Eye (tissue), 1 donor: Measurements from ENCODE around the gene TRAK2.

Experiments
- DNase-seq: peaks from one replicate; pipeline ENCODE4 v3.0.0-alpha.2; 2015

Gene TRAK2

DNA sequence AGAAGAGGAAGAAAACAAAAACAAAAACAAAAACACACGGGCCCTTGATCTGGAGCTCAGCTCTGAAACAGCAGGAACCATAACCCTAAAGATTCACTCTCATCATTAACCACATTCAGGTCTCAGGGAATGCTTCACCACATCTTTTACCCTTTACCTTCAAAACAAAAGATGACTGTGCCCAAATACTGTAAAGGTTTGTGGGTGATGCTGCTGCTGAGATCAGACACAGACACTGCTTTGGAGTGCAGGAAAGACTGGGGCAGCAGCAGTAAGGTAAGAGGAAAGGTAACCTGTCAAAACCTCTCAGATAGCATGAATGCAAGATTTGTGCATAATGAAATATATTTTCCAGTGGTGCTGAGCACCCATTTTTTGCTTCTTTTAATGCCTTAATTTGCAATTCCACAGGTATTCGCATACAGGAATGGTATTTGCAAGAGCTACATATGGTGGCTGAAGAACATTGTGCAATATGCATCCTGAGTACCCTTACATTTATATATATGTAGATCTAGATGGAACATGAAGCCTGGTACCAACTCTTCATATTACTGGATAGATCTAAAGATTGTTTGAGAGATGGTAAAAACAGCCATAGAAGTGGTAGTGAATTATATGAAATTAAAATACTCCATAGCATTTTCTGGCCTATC is 90.1 kb downstream of the TRAK2 start:
- DNase-seq, result no peak

DNA sequence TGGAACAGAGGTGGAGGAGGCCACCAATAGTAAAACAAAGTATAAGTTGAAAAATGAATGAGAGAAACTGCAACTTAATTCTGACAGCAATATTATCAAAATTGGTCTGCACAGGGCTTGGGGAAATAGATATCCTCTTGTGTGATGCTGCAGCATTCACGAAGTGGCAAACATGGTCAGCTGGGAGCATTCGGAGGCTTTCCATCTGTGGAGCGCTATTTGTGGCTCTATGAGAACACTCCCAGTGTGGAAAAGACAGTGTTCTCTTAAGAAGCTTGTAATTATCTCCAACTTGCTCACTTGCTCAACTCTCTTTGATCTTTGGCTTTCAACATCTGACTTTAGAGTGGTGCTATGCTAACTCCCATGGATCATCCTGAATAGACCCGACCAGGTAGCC is 91.0 kb downstream of the TRAK2 start:
- no peak for DNase-seq

DNA sequence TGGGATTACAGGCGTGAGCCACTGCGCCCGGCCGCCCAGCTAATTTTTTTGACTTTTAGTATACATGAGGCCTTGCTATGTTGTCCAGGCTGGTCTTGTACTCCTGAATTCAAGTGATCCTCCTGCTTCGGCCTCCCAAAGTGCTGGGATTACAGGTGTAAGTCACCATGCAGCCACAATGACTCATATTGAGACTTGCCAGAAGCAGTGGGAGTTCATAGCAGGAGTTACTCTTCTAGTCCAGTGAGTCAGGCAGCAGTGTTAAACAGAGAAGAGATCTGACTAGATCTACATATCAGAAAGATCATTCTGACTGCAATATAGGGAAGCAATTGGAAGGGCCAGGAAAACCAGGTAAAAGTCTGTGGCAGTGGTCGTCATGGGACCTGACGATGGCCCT is 92.6 kb downstream of the TRAK2 start:
- DNase-seq, result no peak

DNA sequence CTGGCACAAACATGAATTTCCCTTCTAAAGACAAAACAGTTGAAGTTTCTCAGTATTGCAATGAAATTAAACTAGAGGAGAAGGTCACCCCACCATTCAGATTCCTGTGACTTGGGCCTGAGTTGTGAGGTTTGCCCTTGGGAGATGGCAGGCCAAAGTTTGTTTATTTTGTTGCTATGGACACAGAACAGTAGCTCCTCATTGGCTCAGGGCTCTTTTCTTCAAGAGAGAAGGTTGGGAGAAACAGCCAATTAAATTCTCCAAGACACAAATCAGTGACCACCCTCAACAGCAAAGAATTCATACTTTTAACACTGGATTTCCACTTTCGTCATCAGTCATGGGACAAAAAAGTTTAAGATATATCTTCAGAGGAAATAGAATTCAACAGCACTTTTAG is 94.0 kb downstream of the TRAK2 start, which contains the start of gene FLACC1:
Gene FLACC1 (minus strand): TSS at position 125 of the 400 bp plus-strand sequence. CDS start 5,941 bp downstream, outside the sequence.
- DNase-seq, result peak; percentile 76

DNA sequence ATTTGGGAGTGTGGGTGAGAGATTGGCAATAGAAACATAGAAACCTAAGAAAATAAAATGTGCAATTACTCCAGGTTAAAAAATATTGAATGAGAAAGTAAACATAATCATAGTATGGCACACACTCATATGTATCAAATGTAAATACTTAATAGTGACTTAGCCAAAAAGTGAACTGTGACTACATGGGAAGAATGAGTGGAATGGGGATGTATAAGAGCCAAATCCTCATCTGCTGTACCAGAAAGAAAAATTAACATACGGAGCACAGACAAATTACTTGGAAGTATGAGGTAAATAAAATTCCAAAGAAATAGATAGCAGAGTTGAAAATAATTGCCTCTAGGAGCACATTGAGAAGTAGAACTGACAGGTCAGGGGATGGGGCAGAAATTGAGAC is 98.1 kb downstream of the TRAK2 start:
- no peak for DNase-seq

DNA sequence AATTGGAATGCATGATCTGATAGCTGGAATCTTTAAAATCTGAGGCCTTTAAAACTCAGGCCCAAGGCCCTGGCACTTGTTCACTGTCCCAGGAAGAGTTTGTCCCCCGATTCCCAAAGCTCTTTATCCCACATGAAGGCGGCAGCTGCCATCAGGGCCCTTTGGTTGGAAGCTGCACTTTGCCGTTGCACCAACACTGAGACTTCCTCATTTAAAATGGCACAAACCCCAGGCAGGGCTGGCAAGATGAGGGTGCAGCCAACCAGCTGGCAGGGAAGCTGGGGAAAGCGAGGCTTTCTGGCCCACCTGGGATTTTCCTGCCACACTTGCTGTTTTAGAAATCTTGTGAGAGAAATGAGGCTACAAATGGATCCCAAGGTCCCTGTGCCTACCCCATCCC is 100.4 kb downstream of the TRAK2 start:
- DNase-seq, result no peak

DNA sequence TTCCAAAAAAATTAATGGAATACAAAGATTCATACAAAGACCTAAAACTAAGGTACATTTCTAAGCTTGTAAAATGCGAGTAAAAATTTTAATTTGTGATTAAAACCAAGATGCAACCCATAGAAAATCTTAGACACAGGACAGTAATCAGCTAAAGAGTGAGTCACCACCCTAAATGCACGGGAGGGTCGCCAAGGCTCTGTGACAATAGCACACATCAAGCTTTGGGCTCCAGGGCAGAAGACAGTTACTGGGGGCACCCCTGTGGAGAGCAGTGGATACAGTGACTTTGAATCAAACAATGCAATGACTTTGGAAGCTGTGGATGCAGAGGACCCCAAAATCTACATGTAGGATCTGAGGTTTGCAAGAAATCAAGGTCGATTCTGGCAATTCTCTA is 101.7 kb downstream of the TRAK2 start:
- DNase-seq, result no peak

DNA sequence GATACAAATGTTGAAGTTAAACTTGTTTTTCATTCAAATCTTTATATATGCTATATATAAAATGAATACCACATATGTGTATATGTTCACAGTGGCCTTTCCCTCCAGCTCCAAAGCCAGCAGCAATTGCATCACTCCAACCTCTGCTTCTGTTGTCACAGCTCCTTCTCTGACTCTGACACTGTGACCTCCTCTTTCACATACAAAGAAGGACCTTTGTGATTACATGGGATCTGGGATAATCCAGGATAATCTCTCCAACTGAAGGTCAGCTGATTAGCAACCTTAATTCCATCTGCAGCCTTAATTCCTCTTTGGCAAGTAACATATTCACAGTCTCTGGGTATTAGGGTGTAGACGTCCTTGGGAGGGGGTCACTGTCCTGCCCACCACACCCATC is 102.5 kb downstream of the TRAK2 start:
- no peak for DNase-seq

DNA sequence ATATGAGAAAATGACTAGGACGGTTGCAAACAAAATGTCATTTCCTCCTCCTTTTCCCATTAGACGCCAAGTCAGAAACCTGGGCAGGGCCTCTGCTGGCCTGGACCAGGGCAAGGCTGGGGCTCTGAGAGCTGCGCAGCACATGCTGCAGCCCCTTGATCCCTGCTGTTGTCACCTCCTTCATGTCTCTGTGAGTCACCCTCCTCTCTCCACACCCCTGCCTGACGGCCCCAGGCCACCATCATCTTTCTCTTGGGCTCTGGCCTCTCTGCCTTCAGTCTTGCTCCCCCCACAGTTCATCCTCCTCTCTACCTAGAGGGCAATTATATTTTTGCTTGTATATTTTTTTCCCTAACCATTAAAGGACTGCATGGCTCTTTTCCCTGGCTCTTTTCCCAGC is 104.1 kb downstream of the TRAK2 start:
- no peak for DNase-seq

DNA sequence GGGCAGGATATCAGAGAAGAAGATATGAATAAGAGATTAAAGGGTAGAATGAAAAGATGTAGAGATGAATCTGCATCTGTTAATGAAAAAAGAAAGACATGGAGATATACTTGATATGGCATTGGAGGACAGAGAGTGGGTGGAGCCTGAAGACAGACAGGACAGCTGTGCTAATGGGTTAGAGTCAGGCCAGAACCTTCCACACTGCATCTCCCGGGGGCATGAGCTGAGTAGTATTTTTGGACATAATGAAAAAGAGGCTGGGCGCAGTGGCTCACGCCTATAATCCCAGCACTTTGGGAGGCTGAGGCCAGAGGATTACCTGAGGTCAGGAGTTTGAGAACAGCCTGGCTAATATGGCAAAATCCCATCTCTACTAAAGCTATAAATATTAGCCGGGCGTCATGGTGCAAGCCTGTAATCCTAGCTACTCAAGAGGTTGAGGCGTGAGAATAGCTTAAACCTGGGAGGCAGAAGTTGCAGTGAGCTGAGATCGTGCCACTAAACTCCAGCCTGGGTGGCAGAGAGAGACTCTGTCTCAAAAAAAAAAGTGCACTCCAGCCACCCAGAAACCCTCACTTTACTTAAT is 105.5 kb downstream of the TRAK2 start:
- DNase-seq, result no peak

DNA sequence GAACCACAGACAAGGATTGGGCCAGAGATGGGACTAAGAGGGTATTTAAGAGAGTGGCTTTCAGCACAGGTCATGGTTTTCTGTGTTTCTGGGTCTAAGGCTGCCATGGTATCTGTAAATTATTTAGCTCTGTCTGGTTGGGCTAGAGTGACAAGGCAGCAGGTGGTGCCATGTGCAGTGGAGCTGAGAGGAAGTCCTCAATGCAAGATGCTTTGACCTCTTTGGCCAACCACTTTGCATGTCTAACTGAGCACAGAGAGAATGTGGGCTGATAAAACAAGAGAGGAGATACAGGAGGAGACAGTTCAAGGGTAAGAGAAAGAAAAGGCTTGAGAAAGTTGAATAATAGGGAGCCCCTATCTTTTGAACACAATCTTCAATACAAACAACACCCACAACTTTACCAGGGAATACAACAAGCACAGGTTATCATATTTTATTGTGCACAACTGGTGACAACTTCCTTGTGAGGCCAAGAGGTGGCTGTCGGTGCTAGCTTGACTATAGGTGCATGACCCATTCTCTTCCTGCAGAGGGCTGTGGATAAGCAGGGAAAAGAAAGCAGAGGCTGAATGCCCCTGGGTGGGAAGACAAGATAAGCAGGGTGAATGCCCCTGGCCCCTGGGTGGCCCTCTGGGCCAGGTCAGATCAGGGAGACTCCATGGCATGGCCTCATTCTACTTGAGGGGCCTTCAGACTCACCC is 106.4 kb downstream of the TRAK2 start:
- no peak for DNase-seq

DNA sequence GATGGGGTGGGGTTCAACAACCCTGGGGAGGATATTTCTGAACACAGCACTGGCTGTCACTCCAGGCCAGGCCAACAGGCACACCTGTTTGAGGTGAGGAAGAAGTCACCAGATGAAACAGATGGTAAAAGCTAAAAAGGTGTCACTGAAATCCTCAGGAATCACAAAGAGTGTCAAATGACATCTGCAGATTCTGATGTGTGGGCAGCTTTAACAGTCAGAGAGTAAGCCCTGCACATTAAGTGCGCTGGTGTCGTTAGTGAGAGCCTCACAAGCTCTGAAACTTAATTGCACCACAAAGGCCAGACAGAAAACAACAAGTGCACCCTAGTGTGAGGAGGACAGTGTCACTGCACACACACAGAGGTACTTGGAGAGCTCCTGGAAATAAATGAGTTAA is 107.7 kb downstream of the TRAK2 start:
- DNase-seq, result peak; percentile 20

DNA sequence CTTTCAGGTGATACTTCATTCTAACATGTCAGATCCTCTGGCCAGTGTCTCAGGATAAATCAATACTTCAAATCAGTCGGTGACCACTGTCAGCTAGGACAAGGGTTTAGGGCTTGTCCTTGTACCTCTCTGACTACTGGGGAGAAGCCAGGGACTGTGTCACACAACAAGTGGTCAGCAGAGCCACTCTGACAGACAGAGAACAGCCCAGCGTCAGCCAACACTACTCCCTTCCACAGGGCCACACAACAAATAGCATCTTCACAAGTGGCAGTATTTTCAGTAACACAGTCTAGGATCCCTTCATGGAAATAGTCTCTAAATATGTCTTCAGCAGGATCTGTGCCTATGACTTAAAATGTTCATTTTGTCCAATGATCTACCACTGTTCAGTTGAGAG is 108.3 kb downstream of the TRAK2 start:
- no peak for DNase-seq

DNA sequence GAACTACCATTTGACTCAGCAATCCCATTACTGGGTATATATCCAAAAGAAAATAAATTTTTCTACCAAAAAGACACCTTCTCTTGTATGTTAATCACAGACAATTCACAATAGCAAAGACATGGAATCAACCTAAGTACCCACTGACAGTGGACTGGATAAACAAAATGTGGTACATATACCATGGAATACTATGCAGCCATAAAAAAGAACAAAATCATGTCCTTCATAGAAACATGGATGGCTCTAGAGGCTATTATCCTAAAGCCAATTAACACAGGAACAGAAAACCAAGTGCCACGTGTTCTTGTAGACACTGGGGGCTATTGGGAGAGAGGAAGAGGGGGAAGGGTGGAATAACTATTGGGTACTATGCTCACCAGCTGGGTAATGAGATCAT is 121.8 kb downstream of the TRAK2 start:
- no peak for DNase-seq

DNA sequence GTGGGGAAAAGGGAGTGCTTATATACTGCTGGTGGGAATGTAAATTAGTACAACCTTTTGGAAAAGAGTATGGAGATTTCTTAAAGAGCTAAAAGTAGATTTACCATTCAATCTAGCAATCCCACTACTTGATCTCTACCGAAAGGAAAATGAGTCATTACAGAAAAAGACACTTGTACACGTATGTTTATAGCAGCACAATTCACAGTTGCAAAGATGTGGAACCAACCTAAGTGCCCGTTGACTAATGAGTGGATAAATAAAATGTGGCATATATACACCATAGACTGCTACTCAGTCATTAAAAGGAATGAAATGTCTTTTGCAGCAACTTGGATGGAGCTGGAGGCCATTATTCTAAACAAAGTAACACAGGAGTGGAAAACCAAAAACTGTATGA is 123.6 kb downstream of the TRAK2 start:
- DNase-seq, result no peak
